ENCODE measurements around the gene GMEB2. TPM values are rescaled to one million over a fixed set of nuclear protein-coding genes. Genes with fewer than 3 reads are reported as not detected.
"Not testable (repeated sequence)": the region's sequence is repeated elsewhere in the genome, so short reads cannot be mapped to it uniquely, and the experiment has no call there.

GMEB2 gene
- polyA plus RNA-seq, 3 donors: 7.5 to 9.8 (median 8.9) TPM

DNA sequence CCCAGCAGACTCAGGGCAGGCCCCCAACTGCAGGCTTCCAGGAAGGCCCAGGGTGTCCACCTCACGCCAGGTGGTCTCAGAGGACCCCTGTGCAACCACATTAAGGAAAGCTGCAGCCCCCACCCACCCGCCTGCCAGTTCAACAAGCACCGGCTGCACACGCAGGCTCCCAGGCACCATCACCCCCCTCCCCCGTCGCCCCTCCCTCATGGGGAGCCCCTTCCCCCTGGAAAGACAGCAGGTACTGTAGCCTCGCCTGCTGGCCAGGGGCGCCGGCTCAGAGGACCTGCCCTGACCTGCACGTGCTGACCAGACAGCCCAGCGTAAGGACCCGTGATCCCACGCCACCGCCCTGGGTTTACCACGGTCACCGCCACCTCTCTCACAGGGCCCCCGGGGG is 13.8 kb upstream of the GMEB2 start:
- DNase-seq (ENCODE audit: low read depth in 3 of 3, low spot score in 2 of 3): not testable (repeated sequence)

- no peak for DNase-seq (ENCODE audit: low read depth in 3 of 3, low spot score in 2 of 3)
These were observed 13.2 kb upstream of the GMEB2 start for GRCh38 chr20:63640086-63640485.

GRCh38 chr20:63639093-63639975 is 12.4 kb upstream of the GMEB2 start:
- DNase-seq (ENCODE audit: low read depth in 3 of 3, low spot score in 2 of 3): no peak

DNA sequence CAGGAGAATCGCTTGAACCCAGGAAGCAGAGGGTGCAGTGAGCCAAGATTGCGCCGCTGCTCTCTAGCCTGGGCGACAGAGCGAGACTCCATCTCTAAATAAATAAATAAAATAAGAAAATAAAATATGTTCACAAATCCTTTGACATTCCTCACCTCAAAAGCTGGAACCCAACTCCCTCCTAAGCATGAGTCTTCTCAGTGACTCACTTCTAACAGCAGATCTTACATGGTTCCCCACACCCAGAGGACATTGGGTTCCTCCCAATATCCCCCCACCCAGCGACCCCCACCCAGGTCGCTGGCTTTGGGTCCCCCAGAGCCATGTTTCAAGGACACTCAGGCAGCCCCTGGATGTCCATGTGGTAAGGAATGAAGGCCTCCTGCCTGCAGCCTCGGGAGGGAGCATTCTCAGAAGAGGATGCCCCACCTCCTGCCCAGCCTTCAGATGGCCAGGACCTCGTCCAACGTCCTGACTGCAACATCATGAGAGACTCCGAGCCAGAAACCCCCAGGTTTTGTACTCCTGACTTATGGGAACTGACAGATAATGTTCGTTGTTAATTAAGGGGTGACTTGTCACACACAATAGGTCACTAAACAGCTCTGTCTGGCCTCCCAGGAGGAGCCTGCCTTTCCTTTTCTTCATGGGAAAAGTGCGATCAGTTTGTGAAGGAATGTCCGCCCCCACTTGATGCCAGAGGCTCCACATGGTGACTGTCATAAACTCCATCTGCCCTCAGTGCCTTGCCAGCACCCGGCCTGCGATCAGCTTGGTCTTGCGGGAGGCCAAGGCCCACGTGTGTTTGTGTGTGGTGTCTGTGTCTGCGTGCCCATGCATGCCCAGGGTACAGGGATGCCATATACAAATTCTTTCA is 10.1 kb upstream of the GMEB2 start:
- no peak for DNase-seq (ENCODE audit: low read depth in 3 of 3, low spot score in 2 of 3)

DNA sequence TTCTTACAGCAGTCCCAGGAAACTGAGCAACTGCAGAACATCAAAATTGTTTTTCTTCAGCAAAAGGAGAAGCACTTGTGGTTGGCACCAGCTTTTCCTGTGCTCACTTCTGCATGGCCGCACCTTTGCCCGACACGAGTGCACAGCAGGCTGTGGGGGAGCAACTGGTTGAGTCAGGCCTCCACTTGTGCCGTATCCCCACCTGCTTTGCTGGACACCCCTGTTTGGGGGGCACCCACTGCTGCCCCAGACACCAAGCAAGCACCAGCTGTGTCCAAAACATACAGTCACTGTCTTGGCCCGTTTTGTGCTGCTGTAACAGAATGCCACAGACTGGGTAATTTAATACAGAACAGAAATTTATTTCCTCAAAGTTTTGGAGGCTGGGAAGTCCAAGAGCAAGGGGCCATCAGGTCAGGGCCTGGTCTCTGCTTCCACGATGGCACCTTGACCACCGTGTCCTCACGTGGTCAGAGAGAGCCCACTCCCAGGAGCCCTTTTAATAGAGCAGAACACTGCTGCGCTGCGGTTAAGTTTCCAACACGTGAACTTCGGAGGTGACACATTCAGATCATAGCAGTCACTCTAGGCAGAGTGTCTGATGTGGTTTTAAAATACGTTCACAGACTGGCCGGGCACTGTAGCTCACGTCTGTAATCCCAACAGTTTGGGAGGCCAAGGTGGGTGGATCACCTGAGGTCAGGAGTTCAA is 8.7 kb upstream of the GMEB2 start:
- DNase-seq (ENCODE audit: low read depth in 3 of 3, low spot score in 2 of 3): no peak

DNA sequence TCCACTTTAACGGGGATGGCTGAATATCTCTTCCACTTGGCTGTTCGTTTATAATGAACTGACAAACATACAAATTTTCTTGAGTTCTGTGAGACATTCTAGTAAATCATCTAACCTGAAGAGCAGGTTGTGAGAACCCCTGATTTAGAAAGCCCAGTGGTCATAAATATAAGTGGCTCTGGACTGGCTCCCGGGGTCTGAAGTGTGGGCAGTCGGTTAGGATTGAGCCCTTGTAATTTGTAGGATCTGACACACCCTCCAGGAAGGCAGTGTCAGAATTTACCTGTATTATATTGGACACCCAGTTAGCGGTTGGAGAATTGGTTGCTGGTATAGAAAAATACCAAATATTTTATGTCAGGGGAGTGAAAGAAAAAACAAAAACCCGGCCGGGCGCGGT is 6.8 kb upstream of the GMEB2 start:
- DNase-seq (ENCODE audit: low read depth in 3 of 3, low spot score in 2 of 3): no peak

GRCh38 chr20:63631426-63631825 is 4.5 kb upstream of the GMEB2 start:
- DNase-seq (ENCODE audit: low read depth in 3 of 3, low spot score in 2 of 3): not testable (repeated sequence)

- DNase-seq (ENCODE audit: low read depth in 3 of 3, low spot score in 2 of 3): not testable (repeated sequence)
These were observed 4.1 kb upstream of the GMEB2 start for GRCh38 chr20:63630956-63631355.

- DNase-seq (ENCODE audit: low read depth in 3 of 3, low spot score in 2 of 3): no peak
These were observed 1.5 kb upstream of the GMEB2 start for GRCh38 chr20:63628246-63628975.

GRCh38 chr20:63627751-63628245 is 897 bp upstream of the GMEB2 start:
- no peak for DNase-seq (ENCODE audit: low read depth in 3 of 3, low spot score in 2 of 3)

DNA sequence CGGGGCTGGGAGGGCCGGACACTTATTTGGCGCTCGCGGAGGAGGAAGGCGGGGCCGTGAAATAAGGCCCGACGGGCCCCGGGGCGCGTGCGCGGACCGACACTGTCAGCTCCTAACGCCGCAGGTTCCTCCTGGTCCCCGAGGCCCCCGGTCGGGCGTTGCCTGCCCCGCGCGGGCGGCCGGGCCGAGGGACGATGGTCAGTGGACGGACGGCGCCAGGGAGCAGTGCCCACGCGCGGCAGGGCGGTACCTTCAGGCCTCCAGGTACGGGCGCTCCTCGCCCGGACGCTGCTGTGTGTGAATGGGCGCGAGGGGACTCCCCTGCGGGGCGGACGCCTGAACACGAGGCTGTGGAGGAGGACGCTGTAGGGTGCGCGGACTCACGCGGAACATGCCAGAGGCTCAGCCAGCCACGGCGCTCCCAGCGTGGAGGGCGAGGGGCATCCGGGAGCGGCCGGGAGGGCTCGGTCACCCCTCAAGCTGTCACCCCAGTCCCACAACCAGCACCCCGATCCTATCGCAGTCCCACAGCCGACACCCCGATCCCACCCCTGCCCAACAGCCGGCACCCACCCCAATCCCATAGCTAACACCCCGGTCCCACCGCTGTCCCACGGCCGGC is 339 bp upstream of the GMEB2 start:
- peak in 1 of 3 donors; percentile 83 for DNase-seq (ENCODE audit: low read depth in 3 of 3, low spot score in 2 of 3)

- no peak for DNase-seq (ENCODE audit: low read depth in 3 of 3, low spot score in 2 of 3)
These were observed 1.0 kb downstream of the GMEB2 start for GRCh38 chr20:63625771-63626423.

GRCh38 chr20:63624486-63624885 is 2.4 kb downstream of the GMEB2 start:
- no peak for DNase-seq (ENCODE audit: low read depth in 3 of 3, low spot score in 2 of 3)

GRCh38 chr20:63622732-63623131 is 4.2 kb downstream of the GMEB2 start:
- no peak for DNase-seq (ENCODE audit: low read depth in 3 of 3, low spot score in 2 of 3)

- DNase-seq (ENCODE audit: low read depth in 3 of 3, low spot score in 2 of 3): no peak
These were observed 4.8 kb downstream of the GMEB2 start for GRCh38 chr20:63622096-63622495.

- DNase-seq (ENCODE audit: low read depth in 3 of 3, low spot score in 2 of 3): no peak
These were observed 5.9 kb downstream of the GMEB2 start for GRCh38 chr20:63620991-63621390.

DNA sequence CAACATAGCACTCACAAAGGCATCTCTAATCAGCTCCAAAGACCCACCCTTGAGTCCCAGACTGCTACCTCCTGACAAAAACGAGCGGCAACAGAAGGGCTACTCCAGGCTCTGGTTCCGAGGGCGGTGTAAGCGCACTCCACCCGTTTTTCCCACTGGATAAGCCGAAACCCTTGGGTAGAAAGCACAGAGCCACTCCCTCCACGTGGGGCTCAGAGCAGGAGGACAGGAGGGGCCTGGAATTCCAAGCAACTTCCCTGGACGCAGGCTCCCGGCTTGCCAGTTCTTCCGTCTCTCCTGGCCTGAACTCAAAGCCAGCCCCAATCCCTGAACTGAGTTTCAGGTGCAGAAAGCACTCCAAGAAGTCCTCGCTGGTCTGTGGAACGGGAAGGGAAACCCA is 7.4 kb downstream of the GMEB2 start:
- DNase-seq (ENCODE audit: low read depth in 3 of 3, low spot score in 2 of 3): no peak

- no peak for DNase-seq (ENCODE audit: low read depth in 3 of 3, low spot score in 2 of 3)
These were observed 7.8 kb downstream of the GMEB2 start for GRCh38 chr20:63619086-63619485.

DNA sequence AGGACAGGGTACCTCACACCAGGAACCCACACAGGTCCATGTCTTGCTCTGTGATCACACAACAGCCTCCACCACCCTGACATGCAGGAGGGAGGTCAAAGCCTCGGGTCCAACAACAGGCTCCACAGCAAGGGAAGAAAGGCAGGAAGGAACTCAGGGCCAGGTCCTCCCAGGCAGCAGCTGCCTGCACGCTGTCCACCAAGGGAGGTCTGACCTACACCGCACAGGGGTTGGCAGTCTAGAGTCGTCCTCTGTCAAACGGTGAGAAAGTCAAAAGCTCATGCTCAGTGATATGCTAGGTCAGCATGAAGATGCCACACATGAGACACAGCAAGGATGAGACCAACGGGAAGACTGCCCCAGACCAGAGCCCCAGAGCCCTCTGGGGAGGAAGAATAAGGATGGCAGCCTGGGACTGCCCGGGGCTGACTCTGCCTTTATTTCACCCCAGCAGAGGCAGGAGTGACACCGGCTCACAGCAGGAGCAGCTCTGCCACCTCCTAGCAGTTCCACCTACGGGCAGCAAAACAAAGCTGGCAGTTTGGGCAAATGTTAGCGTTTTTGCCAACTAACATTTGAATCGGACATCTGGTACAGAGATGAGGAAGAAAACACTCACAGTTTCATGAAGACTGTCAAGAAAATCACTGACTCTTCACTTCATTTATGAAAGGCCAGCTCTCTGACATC is 8.5 kb downstream of the GMEB2 start:
- no peak for DNase-seq (ENCODE audit: low read depth in 3 of 3, low spot score in 2 of 3)
